ENCODE measurements around the gene AASDH.

AASDH gene

DNA sequence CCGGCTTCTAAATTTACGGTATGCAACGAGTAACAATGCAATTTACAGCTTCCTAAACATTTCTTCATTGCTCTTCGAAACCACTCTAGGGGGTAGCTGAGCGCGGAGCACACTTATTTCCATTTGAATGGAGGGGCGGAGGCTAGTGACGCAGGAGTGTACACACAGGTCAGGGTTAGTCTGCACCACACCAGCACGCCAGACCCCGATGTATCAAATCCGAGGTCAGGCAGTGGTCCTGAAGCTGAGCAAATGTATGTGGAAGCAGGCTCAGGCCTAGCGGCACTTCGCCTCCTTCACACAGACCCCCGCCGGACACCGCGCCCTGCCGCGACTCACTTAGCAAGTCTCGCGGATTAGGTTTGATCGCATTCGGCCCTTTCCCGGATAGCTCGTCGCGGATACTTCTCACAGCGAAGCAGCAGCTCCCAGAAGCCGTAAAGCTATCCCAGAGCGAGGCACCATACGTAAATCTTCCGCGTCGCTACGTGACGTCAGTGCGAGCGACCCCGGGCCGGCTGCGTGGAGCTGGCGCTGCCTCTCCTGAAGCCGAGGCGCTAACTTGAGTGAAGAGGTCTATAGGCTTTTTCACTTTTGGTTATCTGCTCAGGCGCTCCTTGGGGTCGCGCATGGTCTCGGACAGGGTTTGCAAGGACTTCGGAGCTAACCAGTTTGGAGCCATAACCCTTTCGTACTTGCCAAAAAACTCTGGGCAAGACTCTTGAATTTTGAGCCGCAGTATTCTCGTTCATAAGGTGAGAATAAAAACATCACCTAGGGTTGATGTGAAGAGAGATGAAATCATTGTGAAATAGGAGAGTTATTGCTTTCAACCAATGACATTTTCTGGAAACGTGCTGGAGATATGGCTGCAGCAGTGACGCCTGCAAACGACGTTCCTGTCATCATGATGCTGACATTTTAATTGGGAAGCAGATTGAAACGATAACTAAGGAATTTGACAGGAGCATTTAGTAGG is at the start of gene AASDH:
AASDH (minus strand) TSS at position 469 of the 979 bp plus-strand sequence. CDS start 3,192 bp downstream, outside the sequence.
- DNase-seq (ENCODE audit: low read depth in 3 of 3), result peak; percentile 91 to 96 (median 95)

DNA sequence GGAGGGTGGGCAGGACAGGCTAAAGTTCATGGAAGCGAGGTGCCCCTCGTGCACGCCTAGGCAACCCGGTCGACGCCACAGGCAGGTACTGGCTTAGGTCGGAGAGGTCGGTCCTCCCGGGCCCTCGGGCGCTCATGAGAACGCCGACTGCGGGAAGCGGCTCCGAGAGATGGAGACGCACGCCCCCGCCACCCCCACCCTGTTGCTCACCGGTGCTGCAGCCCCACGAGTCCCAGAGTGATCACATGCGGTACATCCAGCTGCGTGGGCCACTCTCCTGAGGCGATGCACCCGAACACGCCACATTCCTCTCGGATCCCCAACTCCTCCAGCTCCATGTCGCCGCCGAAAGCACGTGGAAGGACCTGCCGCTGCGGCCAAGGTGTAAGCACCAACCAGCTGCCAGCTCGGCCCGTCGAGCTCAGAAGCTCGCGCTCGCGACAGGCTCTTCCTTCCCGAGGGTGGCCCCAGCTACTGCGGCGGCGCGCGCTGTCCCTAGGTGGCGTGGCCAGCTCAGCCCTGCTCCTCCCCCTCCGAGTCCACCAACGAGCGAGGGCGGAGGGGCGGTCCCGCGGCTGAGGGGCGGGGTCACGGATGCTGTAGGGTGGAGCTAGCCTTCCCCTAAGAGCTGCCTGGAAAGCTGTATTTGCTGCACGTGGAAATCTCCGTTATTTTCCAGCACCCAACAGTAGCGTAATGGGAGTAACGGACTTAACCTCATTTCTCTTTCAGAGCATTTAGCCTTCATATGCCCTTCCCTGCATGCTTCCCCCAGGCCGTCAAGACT is 48.0 kb upstream of the AASDH start, which contains the start of gene PPAT:
PPAT (minus strand) TSS at position 476 of the 787 bp plus-strand sequence; CDS start at position 338, 138 bp downstream.
- DNase-seq (ENCODE audit: low read depth in 3 of 3), result peak; percentile 98

- DNase-seq (ENCODE audit: low read depth in 3 of 3), result peak in 2 of 3 experiments; percentile 5 to 38
These were observed 47.4 kb upstream of the AASDH start for GRCh38 chr4:56434599-56435139.

DNA sequence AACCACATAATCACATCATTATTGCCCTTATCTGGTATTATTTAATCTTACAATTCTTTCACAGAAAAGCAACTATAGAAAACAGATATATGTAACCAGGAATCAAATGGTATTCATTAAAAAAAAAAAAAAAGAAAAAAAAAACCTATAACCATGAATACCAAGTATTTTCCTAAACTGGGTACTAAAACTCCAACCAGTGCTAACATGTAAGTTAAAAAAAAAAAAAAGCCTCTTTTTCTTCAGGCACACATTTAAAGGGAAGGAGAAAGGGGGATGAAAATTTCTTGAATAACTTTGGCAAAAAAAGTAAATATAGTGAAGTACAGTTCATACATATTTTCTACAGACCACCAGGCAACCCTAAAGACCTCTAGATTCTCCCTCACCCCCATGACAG is 46.0 kb upstream of the AASDH start:
- DNase-seq (ENCODE audit: low read depth in 3 of 3), result no peak

GRCh38 chr4:56430203-56430602 is 42.9 kb upstream of the AASDH start:
- DNase-seq (ENCODE audit: low read depth in 3 of 3), result no peak

GRCh38 chr4:56427179-56427578 is 39.9 kb upstream of the AASDH start:
- DNase-seq (ENCODE audit: low read depth in 3 of 3), result no peak

- DNase-seq (ENCODE audit: low read depth in 3 of 3), result no peak
These were observed 39.0 kb upstream of the AASDH start for GRCh38 chr4:56426273-56426672.

- no peak for DNase-seq (ENCODE audit: low read depth in 3 of 3)
These were observed 38.2 kb upstream of the AASDH start for GRCh38 chr4:56425518-56425917.

GRCh38 chr4:56424697-56425514 is 37.6 kb upstream of the AASDH start:
- DNase-seq (ENCODE audit: low read depth in 3 of 3), result peak in 1 of 3 experiments; percentile 16

DNA sequence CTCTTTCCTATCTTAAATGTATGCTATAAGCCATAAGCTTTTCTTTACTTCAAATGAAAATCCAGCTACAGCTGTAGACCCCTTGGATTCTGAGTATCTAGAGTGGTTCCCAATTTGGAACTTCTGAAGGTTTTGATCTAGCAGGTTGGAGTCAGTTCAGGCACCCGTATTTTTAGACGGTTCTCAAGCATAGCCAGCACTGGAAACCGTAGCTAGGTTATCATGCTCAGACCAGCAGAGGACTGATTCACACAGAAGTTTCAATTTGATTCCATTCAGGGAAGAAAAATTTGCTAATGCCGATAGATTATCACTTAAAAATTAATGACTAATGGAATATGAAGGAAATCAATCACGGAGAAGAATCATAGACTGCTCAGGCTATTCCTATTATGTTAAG is 36.9 kb upstream of the AASDH start:
- no peak for DNase-seq (ENCODE audit: low read depth in 3 of 3)

DNA sequence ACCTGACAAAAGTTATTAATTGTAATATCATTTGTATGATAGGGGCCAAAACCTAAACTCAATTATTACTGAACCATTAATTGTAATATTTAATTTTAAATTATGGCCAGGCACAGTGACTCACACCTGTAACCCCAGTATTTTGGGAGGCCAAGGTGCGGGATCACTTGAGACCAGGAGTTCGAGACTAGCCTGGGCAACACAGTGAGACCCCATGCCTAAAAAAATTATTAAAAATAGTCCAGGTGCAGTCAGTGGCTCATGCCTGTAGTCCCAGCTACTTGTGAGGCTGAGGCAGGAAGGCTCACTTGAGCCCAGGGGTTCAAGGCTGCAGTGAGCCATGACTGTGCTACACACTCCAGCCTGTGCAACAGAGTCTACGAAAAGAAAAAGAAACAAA is 30.1 kb upstream of the AASDH start:
- no peak for DNase-seq (ENCODE audit: low read depth in 3 of 3)

GRCh38 chr4:56416349-56416748 is 29.1 kb upstream of the AASDH start:
- DNase-seq (ENCODE audit: low read depth in 3 of 3), result no peak

GRCh38 chr4:56414135-56414670 is 26.9 kb upstream of the AASDH start:
- DNase-seq (ENCODE audit: low read depth in 3 of 3), result no peak

- DNase-seq (ENCODE audit: low read depth in 3 of 3), result no peak
These were observed 23.2 kb upstream of the AASDH start for GRCh38 chr4:56410247-56411062.

DNA sequence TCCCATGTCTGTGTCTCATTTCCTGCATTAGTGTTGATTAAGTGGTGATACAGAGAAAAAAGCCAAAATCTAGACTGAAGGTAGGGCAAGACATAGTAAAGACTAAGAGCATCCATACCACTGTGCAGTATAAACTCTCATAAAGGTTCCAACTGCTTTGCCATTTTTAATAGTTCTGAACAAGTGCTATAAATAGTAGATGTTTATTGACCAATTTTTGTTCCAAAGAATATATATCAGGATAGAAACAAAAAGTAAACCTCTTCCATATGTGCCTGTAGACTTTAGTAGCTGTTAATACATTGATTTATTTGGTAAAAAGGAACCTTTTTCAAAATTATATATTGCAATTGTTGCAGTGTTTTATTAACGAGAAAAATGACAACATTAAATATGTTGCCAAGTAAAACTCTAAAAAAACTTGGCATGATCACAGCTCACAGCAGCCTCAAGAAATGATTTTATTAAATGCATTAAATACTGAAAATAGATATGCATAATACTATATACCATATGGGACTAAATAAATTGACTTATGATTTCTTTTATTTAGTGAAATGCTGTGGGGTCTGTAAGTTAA is 22.3 kb upstream of the AASDH start:
- no peak for DNase-seq (ENCODE audit: low read depth in 3 of 3)

DNA sequence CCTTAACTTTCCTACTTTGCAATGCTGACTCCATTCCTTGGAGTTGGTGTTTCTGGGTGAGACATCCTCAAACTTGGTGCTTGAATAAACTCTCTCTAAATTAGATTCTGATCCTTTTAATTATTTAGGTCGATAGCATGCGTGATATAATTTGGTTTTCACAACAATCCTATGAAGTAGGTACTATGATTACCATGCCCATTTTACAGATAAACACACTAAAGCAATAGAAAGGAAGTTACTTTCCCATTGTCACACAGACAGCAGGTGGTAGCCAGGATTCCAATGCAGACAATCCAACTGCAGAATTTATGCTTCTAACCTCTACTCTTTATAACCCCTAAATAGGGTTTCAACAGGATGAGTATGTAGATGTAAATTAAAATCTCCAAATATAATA is 21.7 kb upstream of the AASDH start:
- no peak for DNase-seq (ENCODE audit: low read depth in 3 of 3)

DNA sequence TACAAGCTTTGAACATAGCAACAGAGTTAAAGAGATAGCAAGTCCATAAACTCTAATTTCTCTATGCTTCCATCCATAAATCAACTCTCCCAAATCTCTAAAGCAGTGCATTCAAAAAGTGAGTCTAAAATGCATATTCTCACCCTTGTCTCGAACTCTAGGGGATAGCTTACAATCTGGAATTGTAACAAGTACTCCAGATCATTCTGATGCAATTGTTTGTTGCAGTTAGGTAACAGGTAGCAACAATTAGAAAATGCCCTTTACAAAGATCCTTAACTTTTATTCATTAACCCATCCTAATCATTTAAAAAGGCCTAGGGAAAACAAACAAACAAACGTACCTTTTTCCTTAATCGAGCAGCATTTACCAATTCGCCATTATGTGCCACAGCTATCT is 18.9 kb upstream of the AASDH start:
- no peak for DNase-seq (ENCODE audit: low read depth in 3 of 3)

DNA sequence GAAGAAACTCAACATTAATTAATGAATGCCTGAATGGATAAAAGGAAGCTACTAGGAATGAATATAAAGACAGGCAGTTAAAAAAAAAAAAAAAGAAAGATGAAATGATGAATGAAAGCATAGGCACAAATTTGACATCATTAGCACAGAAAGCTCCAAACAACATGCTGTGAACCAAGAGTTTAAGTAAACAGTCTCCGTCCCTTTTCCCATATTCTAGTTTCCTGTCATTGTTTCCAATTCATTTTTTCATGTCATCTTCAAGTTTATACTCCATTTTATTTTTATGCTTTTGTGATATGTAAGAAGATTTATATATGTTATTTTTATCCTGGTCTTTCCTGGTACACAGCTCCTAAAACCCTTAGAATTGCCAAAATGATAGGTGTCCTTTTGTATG is 17.7 kb upstream of the AASDH start:
- DNase-seq (ENCODE audit: low read depth in 3 of 3), result no peak

- no peak for DNase-seq (ENCODE audit: low read depth in 3 of 3)
These were observed 13.3 kb upstream of the AASDH start for GRCh38 chr4:56400560-56400959.

DNA sequence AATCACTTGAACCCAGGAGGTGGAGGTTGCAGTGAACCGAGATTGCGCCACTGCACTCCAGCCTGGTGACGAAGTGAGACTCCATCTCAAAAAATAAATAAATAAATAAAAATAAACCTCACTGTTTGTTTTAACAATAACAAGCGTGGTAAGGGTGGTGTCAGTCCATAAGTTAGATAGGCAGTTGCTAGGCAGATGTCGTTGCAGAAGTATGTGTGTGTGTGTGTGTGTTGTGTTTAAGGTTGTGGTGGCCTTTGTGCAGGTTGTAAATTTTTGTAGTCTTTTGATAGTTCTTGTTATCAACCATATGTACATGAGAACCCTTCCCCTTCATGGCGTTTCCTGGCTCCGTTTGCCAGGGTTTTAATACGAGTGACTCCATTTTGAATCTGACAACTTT is 4.0 kb upstream of the AASDH start:
- DNase-seq (ENCODE audit: low read depth in 3 of 3), result no peak

All from stimulated activated CD4-positive, alpha-beta T cell treated with anti-CD3 and anti-CD28 coated beads, TNF-alpha, amount 100 ng/mL, for 24 hours (primary cell).